ENCODE measurements around the gene AGPAT3. TPM values are rescaled to one million over a fixed set of nuclear protein-coding genes. Genes with fewer than 3 reads are reported as not detected.

AGPAT3 gene
- total RNA-seq, 1 donor from 2014 or later, result 50.5 TPM

- TF ChIP-seq CTCF (IDR thresholded peaks at IDR 0.05; ENCODE audit: unreplicated experiment), result no peak
- no peak overlapping the region for H3K27ac Mint-ChIP-seq
These were observed 74.7 kb downstream of the AGPAT3 start for GRCh38 chr21:43939443-43940328.

GRCh38 chr21:43940329-43941050, 75.5 kb downstream of the AGPAT3 start:
- peaks cover 20% of the 10 kb centered on the region for H3K4me1 Mint-ChIP-seq (ENCODE audit: low read depth)
- H3K27ac Mint-ChIP-seq, result no peak overlapping the region
- H3K36me3 Mint-ChIP-seq (ENCODE audit: insufficient read depth), result peaks cover 2% of the 10 kb centered on the region
- H3K9me3 Mint-ChIP-seq (ENCODE audit: low read depth), result no peaks in the 10 kb centered on the region
- no peak for DNase-seq (ENCODE audit: low spot score, unreplicated experiment)
- H3K27me3 Mint-ChIP-seq, result no peaks in the 10 kb centered on the region
- no peak for TF ChIP-seq CTCF (IDR thresholded peaks at IDR 0.05; ENCODE audit: unreplicated experiment)
- H3K4me3 Mint-ChIP-seq (ENCODE audit: low read depth), result no peak overlapping the region

More at GRCh38 chr21:43939443-43940328, 74.7 kb downstream of the AGPAT3 start:
- H3K4me3 Mint-ChIP-seq (ENCODE audit: low read depth), result no peak overlapping the region
- H3K36me3 Mint-ChIP-seq (ENCODE audit: insufficient read depth), result peaks cover 2% of the 10 kb centered on the region
- H3K4me1 Mint-ChIP-seq (ENCODE audit: low read depth), result peaks cover 17% of the 10 kb centered on the region
- H3K9me3 Mint-ChIP-seq (ENCODE audit: low read depth), result no peaks in the 10 kb centered on the region
- H3K27me3 Mint-ChIP-seq, result no peaks in the 10 kb centered on the region
- DNase-seq (ENCODE audit: low spot score, unreplicated experiment), result no peak

- Mint-ChIP-seq H3K36me3 (ENCODE audit: insufficient read depth) (peaks cover 2% of the 10 kb centered on the region), H3K9me3 (ENCODE audit: low read depth) (no peaks in the 10 kb centered on the region), H3K27ac (no peak overlapping the region), H3K4me1 (ENCODE audit: low read depth) (peaks cover 22% of the 10 kb centered on the region), H3K4me3 (ENCODE audit: low read depth) (no peak overlapping the region), H3K27me3 (no peaks in the 10 kb centered on the region)
- TF ChIP-seq CTCF (IDR thresholded peaks at IDR 0.05; ENCODE audit: unreplicated experiment), result no peak
- no peak for DNase-seq (ENCODE audit: low spot score, unreplicated experiment)
These were observed 77.2 kb downstream of the AGPAT3 start for GRCh38 chr21:43942201-43942600.

- Mint-ChIP-seq H3K27ac (no peak overlapping the region), H3K36me3 (ENCODE audit: insufficient read depth) (peaks cover 2% of the 10 kb centered on the region), H3K4me1 (ENCODE audit: low read depth) (peaks cover 22% of the 10 kb centered on the region), H3K27me3 (no peaks in the 10 kb centered on the region), H3K4me3 (ENCODE audit: low read depth) (no peak overlapping the region), H3K9me3 (ENCODE audit: low read depth) (no peaks in the 10 kb centered on the region)
- TF ChIP-seq CTCF (IDR thresholded peaks at IDR 0.05; ENCODE audit: unreplicated experiment), result no peak
- DNase-seq (ENCODE audit: low spot score, unreplicated experiment), result no peak
These were observed 77.6 kb downstream of the AGPAT3 start for GRCh38 chr21:43942621-43943020.

GRCh38 chr21:43943512-43944077, 78.6 kb downstream of the AGPAT3 start:
- Mint-ChIP-seq H3K9me3 (ENCODE audit: low read depth) (no peaks in the 10 kb centered on the region), H3K4me3 (ENCODE audit: low read depth) (no peak overlapping the region), H3K4me1 (ENCODE audit: low read depth) (peaks cover 16% of the 10 kb centered on the region), H3K27me3 (no peaks in the 10 kb centered on the region), H3K36me3 (ENCODE audit: insufficient read depth) (peaks cover 5% of the 10 kb centered on the region), H3K27ac (no peak overlapping the region)
- no peak for DNase-seq (ENCODE audit: low spot score, unreplicated experiment)
- no peak for TF ChIP-seq CTCF (IDR thresholded peaks at IDR 0.05; ENCODE audit: unreplicated experiment)
